Ramos (cell line): ENCODE measurements around the gene ZNF280B.

ENCODE experiments used
- in situ Hi-C: fragments of 300-500 bp; cut with MboI; formaldehyde crosslinking; loops from one replicate; pipeline ENCODE4 v1.14.3; 2022; ENCODE audit warnings: low sequenced_read_pairs; ENCODE audit not compliant: unreplicated experiment

Gene ZNF280B, protein sequence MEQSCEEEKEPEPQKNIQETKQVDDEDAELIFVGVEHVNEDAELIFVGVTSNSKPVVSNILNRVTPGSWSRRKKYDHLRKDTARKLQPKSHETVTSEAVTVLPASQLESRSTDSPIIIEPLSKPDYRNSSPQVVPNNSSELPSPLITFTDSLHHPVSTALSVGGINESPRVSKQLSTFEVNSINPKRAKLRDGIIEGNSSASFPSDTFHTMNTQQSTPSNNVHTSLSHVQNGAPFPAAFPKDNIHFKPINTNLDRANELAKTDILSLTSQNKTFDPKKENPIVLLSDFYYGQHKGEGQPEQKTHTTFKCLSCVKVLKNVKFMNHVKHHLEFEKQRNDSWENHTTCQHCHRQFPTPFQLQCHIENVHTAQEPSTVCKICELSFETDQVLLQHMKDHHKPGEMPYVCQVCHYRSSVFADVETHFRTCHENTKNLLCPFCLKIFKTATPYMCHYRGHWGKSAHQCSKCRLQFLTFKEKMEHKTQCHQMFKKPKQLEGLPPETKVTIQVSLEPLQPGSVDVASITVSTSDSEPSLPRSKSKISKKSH

DNA sequence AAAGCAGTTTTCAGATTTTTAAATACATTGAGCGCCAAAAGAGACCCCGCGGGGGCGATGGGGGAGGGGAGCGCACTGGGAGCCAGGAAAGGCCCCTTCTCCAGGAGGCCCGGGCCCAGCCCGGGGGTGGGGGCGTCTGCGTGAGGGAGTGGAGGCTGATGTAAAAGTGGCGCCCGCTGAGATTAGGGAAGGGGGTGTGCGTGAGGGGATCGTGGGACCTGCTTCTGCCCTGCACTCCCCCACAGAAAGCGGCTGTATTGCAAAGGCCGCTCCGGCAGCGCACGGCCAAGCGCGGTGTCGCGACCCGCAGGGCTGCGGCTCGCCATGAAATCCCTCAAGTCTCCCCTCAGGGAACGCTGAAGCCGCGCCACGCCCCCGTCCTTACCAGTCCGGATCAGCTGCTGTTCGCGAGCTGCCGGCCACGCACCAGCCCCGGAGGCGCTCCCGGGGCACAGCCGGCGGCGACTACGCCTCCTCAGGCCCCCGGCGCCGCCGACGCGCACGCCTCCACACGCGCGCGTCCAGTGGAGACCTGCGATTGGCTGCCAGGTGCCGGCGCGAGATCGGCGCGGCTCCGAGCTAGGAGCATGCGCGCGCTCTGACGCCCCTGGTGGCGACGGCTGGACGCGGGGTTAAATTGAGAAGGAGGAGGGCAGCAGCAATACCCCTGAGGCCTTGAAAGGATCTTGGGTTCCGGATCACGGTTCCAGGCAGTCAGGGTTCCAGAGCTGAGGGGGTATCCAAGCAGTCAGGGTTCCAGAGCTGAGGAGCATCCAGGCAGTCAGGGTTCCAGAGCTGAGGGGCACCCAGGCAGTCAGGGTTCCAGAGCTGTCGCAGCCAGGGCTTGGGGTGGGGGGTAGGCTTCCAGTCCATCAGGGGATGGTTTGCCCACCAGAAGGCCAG is at the start of gene ZNF280B:
Gene ZNF280B (minus strand): TSS at position 469 of the 903 bp plus-strand sequence. CDS start 19,344 bp downstream, outside the sequence.
- in situ Hi-C loops, result no loop called here

DNA sequence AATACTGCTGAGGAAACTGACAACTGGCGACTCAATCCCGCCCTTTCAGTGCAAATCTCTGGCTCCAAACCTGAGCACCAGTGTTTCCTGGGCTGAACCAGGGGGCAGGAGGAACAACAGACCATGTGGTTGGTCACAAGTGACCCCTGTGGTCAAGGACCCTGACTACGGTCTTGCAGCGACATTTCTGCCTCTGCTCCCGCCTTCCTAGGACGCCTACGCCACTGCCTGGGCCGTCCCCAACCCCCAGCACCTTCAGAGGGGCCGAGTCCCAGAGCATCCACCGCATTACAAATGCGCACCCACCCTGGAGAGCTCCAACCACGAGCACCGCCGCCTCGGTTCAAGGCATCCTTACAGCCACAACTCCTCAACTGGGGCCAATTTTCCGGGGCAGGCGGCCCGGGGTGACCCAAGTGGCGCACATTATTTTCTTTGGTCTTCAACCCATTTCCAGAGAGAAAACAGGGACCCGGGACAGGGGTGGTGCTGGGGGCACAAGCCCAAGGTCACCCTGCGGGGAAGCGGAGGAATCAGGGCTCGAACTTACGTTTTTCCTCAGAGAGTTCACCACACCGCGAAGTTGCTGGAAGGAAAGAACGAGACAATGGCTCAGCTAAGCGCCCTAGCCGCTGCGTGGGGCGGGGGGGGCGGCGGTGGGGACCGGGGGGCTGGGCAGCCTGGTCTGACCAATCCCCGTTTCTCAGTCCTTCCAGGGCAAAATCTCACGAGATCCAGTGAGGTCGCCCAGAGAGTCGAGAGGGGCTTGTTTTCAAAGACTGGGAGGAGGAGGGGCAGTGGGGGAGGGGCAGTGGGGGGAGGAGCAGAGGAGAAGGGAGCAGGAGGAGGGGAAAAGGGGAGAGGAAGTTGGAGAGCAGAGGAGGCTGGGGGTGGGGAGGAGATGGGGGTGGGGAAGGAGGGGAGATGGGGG is 48.7 kb upstream of the ZNF280B start:
- in situ Hi-C loops, result no loop called here

DNA sequence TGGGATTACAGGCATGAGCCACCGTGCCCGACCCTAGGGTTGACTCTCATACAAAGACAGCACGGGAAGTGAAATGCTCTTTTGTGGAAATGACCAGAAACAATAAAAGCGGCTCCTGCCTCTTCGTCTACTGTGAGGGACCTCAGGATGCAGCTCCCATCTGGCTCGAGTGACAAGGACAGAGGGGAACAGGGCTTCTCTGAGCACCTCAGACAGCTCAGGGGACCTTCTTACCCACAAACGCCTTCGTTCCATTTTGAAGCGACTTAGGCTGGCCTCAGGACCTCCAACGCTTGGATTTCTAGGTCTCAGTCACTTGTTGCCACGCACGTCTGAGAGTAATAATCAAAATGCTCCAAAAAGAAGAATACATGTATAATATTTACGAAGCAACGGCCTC is 48.0 kb upstream of the ZNF280B start:
- in situ Hi-C loops, result no loop called here

DNA sequence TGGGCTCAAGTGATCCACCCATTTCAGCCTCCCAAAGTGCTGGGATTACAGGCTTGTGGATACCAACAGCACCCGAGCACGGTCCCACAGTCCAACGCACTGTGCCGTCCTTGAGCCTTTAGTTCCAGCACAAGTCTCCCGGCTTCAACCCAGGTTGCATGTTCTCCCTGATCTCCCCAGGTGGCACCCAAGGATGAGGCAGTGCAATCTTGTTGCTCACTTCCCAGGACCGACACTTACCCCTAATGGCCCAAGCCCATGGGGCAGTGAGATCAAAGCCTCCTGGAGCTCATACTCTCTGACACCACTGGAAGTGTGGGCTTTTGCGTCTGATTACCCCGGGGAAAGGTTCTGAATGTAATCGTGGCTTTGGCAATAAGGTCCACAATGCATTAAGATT is 47.1 kb upstream of the ZNF280B start:
- in situ Hi-C loops, result no loop called here

DNA sequence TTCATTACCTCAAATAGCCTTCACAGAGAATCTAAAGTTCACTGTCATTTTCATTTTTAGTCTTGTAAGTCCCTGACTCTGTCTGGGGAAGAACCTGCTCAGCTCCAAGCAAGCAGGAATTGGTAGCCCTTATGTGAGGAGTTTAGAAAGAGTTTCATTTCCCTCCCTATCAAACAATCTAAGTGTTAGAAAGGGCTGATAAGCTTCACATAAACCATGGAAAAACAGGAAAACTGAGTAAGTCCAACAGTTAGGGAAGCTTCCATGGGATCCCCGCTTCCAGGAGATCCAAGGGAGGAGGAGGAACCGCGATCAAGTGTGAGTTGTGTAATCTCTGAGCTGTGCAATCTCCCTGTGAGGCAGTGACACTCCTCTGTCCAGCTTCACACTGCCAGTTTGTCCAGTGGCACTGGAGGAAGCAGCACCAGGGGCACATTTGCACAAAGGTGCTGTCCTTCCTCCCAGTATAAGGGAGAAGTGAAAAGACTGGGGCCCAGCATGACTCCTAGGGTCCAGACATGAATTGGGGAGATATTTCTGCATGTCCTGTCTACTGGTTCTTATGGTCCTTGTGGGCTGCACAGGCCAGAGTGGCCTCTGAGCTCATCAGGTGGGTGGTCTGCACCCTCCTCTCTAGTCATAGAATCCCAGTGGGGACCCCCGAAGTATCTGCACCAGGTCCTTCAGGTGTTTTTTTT is 46.2 kb upstream of the ZNF280B start:
- in situ Hi-C loops, result no loop called here

DNA sequence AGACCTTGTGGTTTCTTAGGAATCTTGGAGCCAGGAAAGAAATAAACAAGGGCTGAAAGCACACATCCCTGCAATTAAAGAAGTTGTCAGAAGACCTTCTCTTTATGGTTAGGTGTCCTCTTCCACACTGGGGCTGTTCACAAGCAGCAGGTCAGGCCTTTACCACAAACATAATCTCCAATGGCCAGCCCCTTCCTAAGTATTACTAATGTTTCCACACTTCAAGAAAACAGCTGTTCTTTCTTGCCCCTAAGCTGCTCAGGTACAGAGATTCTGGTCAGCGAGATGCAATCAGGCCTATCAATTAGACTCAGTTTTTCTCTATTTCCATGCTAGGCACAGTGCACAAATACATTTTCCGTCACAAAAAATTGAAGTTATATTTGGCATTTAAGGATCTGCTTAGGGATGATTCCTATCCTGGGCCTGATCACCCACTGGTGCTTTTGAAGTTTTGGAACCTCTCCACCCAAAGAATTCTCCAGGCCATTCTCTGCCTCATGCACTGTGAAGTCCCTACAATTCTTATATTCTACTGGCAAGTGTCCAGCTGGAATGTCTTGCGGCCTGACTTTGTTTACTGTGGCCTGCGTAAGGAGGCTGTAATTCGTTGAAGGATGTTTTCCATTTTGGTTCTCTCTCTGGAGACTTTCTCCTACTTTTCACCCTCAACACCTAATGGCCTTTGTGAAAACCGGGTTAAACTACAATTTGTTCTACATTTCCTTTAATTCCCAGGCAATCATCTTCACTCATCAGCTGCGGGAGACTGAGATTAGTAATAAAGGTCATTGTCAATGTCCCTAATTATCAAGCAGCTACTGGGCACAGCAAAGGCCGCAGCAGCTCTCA is 45.4 kb upstream of the ZNF280B start:
- in situ Hi-C loops, result no loop called here

DNA sequence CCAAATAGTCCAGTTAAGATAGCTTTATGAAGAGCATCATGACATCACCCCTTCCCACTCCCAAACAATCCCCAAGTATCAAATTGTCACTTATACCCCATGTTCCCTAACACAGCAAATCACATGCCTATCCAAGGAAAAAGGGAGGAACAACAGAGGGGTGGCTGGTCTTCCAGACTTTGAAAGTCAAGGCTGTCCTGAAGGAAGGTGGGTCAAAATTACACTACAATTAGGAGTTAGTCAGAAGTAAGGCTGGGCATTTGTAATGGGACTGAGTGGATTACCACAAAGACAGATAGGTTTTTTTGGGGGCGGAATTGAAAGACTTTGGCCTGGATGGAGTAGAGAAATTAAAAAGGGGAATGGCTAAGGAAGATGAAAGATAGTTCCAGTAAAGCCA is 44.6 kb upstream of the ZNF280B start:
- in situ Hi-C loops, result no loop called here

DNA sequence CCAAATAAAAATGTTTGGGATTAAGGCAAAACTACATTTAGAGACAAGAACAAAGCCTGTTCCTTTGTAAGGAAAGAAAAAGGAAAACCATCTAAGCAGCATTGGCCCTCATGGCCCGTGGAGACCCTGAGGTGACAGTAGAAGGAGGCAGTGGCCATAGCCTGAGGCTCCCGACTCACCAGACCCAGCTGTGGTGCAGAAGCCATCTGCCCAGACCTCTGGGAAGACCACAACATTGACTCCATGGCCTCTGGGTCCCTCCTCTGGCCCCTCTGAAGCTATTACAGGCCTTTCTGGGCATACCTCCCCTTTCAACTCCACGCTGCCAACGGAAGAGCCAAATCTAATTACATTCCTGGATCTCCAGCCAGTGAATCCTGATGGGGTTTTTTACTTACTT is 44.1 kb upstream of the ZNF280B start:
- in situ Hi-C loops, result no loop called here

DNA sequence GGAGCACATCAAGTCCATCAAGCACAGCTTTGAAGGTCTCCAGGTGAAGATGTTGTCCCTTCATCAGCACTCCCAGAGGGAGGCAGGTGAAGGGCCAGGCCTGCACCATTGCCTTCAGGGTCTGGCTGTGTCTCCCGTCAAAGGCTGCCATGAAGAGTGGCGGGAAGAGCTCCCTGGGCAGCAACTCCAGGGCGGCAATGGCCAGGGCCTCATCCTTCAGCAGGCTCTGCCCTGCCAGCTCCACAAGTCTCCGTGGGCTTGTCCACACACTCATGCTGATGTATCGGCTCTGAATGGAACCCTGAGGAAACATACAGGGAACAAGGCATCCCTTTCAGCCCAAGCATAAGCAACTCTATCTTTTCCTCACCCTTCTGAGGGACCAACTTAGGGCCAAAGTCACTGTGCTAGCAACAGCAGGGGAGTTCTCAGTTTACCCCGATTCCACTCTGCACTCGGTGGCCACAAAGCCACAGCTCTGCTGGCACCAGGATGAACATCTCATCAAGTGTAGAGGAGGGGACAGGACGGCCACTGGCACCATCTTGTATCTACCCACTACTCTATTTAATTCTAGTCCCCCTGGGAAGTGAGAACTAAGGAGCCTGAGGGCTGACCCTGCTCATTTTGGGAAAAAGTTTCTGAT is 42.4 kb upstream of the ZNF280B start:
- in situ Hi-C loops, result no loop called here

DNA sequence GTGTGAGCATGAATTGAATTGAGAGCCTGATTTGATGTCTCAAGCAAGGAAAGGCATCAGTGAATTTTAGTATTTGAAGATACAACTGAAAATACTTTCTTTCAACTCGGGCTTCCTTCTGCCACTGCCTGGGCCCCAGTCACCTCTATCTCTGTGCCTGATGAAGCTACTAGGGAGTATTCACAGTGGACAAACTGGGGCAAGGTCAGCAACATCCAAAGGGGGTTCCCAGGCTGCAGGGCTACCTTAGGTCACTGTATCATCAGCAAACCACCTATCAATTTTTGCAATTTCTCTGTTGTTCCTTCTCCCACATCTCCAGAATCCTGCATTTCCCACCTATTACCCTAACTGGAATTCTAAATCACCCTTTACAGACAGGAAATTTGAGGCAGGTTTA is 40.4 kb upstream of the ZNF280B start:
- in situ Hi-C loops, result no loop called here

DNA sequence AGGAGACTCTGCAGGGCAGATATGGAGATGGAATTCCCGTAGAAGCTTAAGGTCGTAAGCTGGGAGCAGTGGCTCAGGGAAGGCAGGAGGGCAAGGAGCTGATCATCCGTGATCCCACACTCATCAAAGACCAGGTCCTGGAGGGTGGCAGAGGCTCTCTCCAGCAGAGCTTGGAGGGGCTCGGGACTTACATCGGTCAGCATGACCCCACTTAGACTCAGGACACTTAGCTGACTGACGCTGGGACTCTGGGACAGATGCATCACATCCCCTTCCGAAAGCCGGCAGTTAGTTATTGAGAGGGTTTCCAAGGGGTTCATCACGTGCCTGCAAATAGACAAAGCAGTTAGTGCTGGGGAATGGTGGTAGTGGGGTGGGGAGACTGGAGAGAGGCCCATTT is 39.8 kb upstream of the ZNF280B start:
- in situ Hi-C loops, result no loop called here

DNA sequence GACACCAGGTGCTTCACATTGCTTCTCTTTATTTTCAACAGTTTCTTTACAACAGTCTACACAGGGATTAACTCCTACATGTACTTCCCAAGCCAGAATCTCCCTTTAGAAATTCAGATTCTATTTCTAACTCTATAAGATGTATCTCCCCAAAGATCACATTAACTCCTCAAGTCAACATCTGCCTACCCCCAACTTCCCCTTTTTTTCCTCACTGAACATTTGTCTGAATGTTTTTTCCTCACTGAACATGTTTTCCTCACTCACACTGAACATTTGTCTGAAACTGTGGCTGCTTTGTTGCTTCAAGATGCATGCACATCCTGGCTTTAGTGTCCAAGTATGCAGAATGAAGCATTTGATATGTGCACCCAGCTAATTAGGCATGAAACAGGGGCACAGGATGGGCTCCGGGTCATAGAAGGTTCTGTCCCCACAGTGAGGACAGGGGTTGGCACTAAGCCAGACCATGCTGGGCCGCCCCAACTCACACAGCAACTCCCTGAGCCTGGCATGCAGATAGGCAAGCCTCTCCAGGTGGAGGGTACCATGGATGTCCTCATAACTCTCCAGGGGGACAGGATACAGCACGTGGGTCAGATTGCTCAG is 39.3 kb upstream of the ZNF280B start:
- in situ Hi-C loops, result no loop called here

DNA sequence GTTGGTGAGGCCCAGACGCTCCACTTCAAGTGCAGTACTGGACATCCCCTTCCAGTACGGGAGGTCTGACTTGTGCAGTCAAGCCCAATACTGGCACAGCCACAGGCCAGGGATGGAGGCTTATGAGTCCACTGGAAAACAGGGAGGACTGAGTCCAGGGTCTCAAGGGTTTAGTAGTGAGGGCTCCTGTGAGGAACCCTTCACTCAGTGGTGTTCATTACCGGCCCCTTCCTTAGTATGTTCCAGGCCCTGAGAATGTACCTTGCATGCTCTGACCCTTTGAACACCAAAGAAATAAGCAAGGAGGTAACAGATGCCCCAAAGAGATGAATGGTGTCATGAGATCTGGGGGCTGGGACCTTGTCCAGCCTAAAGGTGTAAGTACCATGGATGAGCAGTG is 38.7 kb upstream of the ZNF280B start:
- in situ Hi-C loops, result no loop called here

DNA sequence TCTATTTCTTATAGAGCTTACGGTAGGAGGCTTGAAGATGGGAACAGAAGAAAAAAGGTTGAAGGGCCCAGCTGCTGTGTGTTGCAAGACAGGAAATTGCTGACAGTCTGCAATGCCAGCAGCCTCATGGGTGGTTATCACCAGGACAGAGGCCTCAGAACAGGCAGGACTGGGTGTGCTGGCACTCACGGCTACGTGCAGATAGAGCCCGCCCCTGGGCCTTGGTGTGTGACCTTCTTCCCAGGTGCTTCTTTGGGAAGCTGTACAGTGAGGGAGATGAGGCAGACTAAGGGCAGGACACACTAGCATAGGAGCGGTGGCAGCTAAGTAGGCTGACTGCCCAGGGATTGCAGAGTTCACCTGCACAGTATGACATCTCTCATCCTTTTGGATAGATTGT is 37.9 kb upstream of the ZNF280B start:
- in situ Hi-C loops, result no loop called here

DNA sequence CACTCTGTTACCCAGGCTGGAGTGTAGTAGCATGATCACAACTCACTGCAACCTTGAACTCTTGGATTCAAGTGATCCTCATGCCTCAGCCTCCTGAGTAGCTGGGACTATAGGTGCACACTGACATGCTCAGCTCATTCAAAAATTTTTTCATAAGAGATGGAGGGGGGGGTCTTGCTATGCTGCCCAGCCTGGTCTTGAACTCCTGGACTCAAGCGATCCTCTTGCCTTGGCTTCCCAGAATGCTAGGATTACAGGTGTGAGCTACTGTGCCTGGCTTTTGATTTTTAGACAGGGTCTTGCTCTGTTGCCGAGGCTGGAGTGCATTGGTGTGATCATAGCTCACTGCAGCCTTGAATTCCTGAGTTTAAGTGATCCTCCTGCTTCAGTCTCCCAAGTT is 36.5 kb upstream of the ZNF280B start:
- in situ Hi-C loops, result no loop called here

DNA sequence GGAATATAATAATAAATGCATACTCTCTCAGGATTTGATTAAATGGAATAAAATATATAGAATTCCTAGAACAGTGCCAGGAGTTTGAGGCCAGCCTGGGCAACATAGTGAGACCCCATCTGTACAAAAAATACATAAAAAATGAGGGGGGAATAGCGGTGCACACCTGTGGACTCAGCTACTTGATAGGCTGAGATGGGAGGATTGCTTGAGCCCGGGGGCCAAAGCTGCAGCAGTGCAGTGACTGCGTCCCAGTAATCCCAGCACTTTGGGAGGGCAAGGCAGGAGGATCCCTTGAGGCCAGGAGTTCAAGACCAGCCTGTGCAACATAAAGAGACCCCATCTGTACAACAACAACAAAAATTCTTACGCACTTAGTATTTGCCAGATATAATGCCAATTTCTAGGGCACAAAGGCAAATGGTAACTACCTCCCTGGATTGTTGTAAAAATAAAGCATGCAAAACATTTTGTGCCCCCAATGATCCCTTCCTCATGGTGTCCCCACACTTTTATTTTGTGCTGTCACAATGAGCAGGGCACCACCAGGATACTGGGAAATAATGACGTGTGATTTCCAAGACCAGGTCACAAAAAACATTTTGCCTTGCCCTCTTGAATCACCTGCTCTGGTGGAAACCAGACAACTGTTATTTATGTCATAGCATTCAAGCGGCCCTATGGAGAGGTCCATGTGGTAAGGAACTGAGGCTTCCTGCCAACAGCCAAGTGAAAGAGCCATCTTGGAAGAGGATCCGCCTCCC is 29.9 kb upstream of the ZNF280B start:
- in situ Hi-C loops, result no loop called here

DNA sequence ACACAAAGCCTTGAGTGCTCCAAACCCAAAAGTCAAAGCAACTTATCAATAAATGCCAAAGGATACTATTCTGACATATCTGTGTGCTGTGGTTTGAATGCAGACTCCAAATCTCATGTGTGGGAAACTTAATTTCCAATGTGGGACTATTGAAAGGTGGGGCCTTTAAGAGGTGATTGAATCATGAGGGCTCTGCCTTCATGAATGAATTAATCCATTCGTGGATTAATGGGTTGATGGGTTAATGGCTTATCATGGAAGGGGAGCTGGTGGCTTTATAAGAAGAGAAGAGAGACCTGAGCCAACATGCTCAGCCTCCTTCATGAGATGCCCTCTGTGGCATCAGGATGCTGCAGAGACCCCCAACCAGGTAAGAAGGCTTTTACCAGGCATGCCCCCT is 28.4 kb upstream of the ZNF280B start:
- in situ Hi-C loops, result no loop called here
